Stimulated activated CD4-positive, alpha-beta T cell treated with anti-CD3 and anti-CD28 coated beads, Interleukin-15, amount 100 ng/mL, for 24 hours (primary cell): ENCODE data around the gene CAMKMT.

Experiments
- DNase-seq: peaks from one replicate; pipeline ENCODE4 v3.0.0-alpha.2; 2020

Gene CAMKMT

DNA sequence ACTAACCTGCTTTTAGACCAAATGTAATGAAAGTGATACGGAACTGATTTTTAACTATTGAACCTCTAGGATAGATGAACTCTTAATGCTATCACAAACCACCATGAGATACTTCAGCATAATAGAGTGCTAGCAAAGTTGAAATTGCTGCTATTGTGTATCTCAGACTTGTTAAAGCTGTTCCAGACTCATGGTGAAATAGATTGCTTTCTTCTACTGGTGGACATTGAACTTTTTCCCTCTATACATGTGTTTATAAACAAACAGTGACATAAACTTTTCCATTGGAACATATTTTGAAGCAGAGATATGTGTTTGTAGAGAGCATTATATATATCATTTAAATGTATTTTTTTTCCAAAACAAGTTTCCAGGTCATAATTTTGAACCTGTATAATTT is 157.3 kb downstream of the CAMKMT start:
- DNase-seq: no peak

DNA sequence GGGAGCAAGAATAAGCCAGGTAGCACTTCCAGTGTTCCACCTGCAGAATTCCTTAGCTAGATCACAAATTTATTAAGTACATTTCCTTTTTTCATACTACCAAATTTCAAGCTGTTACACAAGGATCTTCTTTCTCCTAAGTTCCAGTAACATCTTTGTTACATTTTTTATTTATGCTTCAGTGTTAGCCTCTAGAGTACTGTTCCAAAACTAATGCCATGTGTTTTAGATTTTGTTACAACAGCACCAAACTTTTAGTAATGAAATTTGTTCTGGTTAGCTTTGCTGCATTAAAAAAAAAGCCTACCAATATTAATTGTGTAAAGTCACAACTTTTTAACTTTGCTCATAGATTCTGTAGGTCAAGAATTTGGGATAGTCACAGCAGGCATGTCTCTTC is 161.1 kb downstream of the CAMKMT start:
- DNase-seq: no peak

DNA sequence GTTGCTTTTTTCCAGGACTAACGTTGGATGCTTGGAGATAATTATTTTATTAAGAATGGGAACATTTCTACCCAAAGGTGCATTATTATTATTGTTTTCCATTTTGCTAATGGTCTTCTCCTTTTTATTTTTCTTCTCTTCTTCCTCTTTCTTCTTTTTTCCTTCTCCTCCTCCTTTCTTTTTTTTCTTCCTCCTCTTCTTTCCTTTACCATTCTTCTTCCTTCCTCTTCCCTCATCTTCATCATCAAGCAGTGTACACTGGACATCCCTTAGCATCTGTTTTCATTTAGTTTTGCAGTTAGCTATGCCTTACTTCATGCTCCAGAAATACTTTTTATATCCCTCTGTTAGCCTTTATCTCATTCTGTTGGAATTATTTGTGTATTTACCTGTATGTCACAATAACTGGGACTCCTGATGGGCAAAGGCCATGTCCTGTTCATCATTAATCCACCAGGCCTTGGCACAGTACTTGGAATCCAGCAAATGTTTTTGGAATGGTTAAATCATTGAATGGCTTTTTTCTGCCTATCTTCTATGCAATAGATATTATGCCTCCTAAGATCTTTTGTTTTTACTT is 162.7 kb downstream of the CAMKMT start:
- DNase-seq: no peak

DNA sequence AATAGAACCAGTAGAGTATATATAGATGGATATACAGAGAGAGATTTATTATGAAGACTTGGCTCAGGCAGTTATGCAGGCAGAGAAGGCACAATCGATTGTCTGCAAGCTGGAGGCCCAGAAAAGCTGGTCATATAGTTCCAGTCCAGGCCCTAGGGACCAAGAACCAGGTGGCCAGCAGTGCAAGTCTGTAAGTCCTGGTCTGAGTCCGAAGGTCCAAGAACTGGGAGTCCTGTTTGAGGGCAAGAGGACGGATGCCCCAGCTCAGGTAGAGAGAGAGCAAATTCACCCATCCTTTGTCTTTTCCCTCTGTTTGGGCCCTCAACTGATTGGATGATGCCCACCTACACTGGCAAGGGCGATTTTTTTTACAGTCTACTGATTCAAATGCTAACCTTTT is 164.6 kb downstream of the CAMKMT start:
- no peak for DNase-seq

DNA sequence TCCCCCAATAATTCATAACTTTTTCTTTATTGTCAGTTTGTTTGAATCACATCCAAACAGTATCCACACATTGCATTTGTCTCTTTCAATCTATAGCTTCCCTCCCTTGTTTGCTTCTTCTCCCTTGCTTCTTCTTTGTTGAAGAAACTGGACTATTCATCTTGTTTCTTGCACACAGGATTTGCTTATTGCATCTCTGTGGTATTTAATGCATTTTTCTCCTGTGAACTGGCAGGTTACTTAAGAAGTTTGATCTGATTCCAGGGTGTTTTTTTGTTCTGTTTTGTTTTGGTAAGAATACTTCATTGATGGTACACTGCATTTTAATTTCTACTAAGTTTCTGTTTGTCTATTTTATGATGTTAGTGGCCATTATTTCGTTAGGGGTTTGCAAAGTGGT is 166.8 kb downstream of the CAMKMT start:
- no peak for DNase-seq

DNA sequence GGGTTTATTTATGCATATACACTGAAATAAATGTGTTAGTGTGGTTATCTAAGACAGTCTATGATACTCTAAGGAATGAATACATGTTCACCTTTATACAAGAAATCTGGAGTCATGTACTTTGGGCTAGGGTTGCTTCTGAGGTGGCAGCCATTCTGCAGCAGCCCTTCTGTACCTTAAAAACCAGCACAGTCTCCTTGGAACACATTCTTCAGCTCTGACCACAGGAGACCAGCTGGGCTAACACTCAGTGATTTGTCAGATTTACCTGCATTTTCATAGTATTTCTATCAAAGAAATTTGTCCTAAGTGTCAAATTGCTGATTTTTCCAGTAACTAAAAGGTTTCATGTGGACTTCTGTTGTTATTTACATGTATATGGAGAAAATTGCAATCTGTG is 167.7 kb downstream of the CAMKMT start:
- no peak for DNase-seq

DNA sequence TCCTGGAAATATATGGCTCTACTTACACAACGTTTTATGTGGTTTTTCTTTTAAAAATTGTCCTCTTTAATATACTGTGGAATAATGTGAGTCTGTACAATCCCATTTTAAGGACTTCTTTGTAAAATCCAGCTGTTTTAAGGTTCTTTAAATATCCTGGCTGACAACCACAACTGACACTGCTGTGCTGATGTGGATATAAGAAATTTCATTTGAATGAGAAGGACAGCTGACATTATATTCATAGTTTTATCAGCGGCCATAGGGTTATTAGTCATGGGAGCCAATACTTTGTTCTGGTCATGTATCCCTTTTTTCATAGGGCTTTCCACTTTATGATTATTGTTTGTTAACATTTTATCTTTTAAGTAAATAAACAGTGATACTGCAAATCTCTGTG is 169.5 kb downstream of the CAMKMT start:
- no peak for DNase-seq

DNA sequence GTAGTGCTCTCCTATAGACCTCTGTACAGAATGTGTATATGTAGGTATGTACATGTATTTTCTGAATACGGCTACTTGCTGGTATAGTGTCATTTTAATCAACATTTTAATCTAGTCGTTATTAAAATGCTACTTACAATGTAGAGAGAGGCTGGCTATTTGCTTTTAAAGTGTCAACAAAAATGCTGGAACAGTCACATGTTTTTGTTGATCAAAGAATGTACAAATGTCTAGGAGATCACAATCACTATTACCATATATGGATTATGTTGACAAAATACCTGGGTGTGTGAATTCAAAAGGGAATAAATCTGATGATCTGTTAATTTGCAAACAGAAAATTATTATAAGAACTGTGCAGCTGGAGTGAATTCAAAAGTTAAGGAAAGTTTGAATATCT is 170.3 kb downstream of the CAMKMT start:
- no peak for DNase-seq

DNA sequence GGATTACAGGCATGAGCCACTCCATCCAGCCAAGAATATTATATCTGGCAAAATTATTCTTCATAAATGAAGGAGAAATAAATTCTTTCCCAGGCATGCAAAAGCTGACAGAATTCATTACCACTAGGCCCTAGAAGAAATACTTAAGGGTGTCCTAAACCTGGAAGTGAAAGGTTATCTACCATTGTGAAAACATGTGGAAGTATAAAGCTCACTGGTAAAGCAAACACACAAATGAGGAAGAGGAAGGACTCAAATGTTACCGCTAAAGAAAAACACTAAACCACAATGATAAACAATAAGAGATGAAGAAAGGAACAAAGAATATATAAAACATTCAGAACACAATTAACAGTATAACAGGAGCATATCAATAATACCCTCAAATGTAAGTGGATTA is 171.8 kb downstream of the CAMKMT start:
- DNase-seq: no peak

DNA sequence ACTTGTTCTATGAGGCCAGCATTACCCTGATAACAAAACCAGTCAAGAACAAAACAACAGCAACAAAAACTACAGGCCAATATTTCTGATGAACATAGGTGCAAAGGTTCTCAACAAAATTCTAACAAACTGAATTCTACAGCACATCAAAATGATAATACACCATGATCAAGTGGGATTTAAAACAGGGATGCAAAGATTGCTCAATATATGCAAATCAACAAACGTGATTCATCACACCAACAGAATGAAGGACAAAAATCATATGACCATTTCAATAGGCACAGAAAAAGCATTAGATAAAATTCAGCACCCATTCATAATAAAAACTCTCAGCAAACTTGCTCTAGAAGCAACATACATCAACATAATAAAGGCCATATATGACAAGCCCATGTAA is 173.6 kb downstream of the CAMKMT start:
- no peak for DNase-seq

DNA sequence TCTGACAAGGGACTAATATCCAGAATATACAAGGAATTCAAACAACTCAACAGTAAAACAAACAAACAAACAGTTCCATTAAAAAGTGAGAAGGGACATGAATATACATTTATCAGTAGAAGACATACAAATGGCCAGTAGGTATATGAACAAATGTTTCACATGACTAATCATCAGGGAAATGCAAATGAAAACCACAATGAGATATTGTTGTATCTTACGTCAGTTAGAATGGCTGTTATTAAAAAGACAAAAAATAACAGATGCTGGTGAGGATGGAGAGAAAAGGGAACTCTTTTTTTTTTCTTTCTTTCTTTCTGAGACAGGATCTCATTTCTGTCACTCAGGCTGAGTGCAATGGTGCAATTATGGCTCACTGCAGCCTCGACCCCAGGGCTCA is 175.5 kb downstream of the CAMKMT start:
- no peak for DNase-seq

DNA sequence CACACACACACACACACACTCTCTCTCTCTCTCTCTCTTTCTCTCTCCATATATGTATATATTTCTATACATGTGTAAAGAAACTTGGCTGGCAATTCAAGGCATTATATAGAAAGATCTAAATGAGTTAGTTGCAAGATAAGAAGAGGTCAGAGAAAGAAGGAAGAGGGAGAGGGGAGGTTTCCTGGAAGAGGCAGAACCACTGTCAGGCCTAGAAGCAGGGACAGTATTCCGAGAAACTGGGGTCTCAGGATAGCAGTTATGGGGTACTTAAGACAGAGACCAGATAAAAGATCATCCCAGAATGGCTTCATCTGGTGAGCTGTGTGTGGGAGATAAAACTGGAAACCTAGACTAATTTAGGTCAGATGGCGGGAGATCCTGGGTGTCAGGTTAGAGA is 180.8 kb downstream of the CAMKMT start:
- no peak for DNase-seq

DNA sequence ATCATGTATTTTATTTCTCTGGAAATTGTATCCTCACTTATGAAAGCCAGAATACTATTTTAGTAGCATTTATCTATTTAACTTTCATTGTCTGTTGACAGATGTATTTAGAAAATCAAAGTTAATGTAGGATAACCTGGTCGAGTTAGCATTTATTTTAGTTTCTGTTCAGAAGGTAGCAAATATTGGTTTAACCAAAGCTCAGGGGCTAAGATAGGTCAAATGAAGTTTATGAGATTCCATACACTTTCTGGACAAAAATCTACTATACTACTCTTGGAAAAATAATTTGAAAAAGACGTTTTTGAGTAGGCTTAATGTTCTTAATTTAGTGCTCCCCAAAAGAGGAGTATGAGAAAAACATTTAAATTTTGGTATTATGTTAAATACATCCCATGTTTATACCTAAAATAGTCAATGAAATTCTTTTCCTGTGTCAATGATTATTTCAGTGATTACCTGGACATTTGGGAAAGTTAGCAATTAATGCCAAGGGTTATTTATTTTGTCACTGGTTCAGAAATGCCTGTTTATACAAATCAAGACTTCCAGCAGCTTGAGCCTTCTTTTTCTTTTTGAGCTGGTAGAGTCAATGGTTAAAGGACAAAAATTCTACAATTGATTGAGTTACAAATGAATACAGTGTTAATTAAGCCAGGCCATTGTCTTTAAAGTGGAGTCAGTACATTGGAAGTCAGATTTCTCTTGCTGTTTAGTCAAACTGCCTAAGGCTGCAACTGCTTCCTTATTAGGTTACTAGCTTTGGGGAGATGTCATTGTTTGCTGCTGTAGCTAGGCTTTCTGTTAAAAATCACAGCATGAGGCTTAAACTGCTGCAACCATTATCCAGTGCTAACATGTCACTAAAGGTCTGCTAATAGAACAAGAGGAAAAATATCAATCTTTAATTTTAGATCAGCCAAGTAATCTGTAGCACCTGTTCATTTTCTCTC is 182.3 kb downstream of the CAMKMT start:
- no peak for DNase-seq

DNA sequence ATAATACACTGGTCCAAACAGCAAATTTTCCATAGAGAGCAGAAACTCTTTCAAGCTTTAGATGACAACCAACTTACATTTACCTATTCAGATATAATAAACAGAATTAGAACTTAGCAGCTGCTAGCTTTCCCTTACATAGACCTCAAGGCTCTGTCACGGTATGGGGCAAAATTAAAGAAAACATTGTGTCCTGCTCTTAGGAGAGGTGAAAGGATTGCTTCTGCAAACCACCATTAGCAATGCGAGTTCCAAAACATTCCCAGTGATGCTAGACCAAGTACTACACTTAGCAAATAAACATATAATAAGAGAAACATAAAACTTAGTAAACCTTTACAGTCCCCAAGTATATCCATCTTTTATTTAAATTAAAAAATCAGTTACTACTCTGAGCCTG is 183.3 kb downstream of the CAMKMT start:
- DNase-seq: no peak

DNA sequence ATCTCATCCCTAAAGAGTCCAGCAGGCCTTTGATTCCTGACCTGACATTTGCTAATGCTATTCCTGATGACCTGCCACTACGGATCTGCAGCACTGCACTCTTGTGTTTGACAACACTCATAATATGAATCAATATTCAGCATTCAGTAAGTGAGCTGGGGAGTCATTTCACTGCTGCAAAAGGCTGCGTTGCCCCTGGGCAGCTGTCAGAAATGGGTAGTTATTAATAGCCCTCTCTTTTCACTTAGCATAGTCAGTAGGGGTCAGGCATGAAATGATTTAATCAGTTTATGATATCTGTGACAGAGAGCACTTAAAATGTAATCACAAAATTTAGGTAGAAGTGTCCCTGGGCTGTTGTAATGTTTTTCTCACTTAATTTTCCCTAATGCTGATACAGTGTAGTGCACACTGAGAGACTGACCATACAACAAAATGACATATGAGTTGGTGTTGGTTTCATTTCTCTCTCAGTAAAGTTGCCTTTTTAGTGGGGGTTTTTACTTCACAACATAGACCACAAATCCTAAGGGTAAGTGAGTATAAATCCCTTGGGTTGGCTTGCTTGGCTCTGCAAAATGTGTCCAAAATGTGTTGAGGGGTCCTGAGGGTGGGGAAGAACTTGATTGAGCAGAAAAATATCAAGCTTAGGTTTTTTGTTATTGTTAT is 184.8 kb downstream of the CAMKMT start:
- no peak for DNase-seq

DNA sequence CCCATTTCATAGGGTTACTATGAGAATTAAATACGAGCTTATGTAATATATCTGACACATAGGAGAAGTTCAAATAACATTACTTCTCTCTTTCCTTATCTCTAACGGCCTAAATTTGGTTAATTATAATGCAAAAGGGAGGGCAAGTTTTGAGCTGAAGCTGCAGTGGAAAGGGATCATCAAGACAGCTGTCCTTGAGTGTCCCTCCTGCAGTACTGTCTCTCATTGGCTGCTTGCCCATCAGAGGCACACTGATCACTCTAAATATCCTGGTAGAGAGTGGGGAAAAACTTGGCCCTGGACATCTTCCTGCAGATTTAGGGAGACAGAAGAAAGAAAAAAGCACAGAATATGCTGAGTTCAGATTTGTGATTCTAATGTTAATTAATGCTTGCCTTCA is 186.0 kb downstream of the CAMKMT start:
- DNase-seq: no peak

DNA sequence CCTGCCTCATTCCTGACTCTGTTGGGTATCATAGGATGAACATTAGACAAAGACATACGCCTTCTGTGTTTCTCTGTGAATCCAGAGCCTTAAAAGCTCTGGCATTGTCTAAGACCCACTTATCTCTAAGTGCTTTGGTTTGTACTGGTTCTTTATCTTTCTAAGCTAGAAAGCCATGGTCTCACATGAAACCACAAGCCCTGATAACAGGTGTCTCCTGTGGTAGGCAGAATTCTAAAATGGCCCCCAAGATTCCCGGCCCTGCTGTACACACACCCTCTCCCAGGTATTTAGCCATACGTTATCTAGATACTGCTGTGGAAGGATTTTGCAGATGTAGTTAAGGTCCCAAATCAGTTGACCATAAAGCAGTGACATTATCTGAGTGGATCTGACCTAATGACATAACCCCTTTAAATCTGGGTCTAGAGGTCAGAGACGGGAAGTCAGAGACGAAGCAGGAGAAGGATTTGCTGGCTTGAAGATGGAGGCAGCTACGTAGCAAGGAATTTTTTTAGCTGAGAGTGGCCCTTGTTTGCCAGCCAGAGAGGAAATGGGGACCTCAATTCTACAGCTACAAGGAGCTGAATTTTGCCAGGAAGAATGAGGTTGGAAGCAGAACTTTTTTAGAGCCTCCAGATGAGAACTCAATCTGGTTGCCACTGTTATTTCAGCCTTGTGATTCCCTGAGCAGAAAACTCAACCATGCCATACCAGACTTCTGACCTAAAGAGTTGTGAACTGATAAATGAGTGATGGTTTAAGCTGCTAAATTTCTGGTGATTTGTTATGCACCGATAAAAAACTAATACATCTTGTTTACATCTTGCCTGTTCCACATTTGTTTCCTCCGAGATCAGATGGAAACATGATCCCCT is 186.7 kb downstream of the CAMKMT start:
- no peak for DNase-seq

DNA sequence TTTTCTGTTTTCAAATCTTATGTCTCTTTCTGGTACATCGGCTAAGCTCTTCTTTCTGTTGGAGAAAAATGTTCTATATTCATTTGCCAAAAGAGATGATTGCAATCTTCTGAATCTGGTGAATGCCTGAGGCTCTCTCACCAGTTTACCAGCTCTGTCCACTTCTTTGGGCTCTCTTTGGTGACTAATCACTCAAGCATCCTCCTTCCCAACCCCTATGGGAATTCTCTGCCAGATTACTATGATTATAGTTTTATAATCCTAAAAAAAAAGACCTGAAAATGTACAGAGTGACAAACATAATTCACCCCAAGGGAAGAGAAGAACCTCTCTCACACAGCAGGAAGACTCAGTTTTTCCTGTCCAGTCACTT is 187.3 kb downstream of the CAMKMT start:
- DNase-seq: no peak

DNA sequence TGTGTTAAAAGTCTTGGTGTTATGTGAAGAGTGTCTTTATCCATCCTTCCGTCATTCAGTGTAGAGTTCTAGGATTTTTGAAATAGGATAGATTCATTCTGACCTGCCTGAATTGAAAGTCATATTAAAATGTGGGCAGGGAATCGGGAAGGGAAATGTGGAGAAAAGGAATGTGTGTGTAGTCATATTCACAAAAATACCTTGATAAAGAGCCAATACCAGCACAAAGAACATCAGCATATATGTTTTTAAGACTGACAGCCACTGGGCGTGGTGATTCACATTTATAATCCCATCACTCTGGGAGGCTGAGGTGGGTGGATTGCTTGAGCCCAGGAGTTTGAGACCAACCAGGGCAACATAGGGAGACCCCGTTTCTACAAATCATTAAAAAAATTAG is 188.1 kb downstream of the CAMKMT start:
- DNase-seq: no peak

DNA sequence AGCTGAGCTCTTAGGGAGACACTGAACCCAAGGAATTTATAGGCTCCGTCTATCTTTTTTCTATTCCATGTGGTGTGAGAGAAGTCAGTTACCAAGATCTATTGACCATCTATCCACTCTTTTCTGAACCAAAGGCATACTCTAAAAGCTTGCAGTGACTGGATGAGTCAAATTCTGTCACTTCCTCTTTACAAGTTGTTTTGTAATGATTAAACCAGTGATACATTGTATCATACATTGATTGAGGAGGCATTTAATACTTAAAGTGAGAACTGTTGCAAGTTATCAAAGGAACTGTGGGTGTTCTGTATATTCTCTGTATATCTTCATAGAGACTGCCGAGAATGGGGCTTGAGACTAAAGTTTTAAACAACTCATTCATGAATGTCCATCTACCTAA is 188.8 kb downstream of the CAMKMT start:
- no peak for DNase-seq

DNA sequence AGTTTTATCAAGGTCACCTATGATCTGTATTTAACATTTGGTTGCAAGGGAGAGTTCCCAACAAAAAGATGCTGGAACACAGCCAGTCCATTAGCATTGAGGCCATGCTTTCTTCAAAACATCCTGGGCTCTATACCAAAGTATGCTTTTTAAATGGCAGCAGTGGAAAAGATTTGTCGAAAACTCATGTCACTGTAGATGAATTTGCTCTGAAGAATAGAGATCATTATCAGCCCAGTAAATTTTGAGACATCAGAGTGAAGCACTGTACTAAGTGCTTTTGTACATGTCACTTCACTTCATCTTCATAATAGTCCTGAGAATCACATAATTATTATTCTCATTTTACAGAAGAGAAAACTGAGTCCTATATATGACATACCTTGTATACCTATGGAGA is 189.8 kb downstream of the CAMKMT start:
- DNase-seq: no peak

DNA sequence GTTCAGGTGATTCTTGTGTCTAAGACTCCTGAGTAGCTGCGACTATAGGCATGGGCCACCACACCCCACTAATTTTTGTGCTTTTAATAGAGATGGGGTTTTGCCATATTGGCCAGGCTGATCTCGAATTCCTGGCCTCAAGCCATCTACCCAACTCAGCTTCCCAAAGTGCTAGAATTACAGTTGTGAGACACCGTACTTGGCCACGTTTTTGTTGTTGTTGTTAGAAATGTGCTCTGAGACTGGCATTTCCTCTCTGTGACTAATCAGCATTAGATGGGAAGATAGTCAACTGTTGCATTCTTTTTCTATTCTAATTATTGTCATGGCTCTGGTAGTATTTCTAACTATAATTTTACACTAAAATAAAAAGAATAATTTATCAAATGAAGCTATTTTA is 191.7 kb downstream of the CAMKMT start:
- no peak for DNase-seq

DNA sequence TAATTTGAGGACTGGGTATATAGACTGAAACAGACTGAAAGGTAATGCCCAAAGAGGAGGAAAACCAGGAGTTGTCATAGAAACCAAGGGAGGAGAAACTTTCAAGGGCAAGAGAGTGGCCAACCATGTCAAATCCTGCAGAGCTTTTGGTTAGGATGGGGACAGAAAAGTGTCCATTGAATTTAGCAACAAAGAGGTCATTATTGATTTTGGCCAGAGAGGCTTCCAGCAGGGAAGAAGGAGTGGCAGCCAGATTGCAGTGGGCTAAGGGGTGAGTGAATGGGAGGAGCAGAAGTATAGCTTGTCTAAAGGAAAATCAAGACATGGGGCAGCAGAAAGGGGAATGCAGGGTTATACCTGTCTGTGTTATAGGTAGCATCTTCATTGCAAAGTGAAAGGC is 194.0 kb downstream of the CAMKMT start:
- no peak for DNase-seq
